ENCODE data around the gene RASGRF2. TPM values are rescaled to one million over a fixed set of nuclear protein-coding genes. Genes with fewer than 3 reads are reported as not detected.

RASGRF2 gene
- total and polyA plus RNA-seq, 11 donors: 3.6 to 16.6 (median 6.3) TPM

GRCh38 chr5:80916676-80917075 lies 43.5 kb upstream of the RASGRF2 start:
- Histone ChIP-seq H3K36me3 (no peaks in the 10 kb centered on the region), H3K27ac (peak overlapping the region in 1 of 12 donors; percentile 19), H3K27me3 (no peaks in the 10 kb centered on the region), H3K9me3 (peaks cover 0 to 9% (median 0%) of the 10 kb centered on the region in 12 donors), H3K4me3 (no peak overlapping the region), H3K4me1 (peaks cover 0 to 12% (median 0%) of the 10 kb centered on the region in 12 donors)
- no peak for TF ChIP-seq POLR2A (IDR thresholded peaks at IDR 0.05)
- no peak for TF ChIP-seq CTCF (IDR thresholded peaks at IDR 0.05)
- ATAC-seq: no peak
- intact Hi-C loops (cut with DNase I): no loop called here
- no peak for DNase-seq
- 71 to 88% (median 86%) methylated on average over 4 of the region's 4 CpGs for WGBS, 4 donors

GRCh38 chr5:80917631-80918030 lies 42.5 kb upstream of the RASGRF2 start:
- Histone ChIP-seq H3K4me1 (peaks cover 0 to 12% (median 0%) of the 10 kb centered on the region in 12 donors), H3K27me3 (no peaks in the 10 kb centered on the region), H3K27ac (no peak overlapping the region), H3K9me3 (peaks cover 0 to 1% (median 0%) of the 10 kb centered on the region in 12 donors), H3K36me3 (no peaks in the 10 kb centered on the region), H3K4me3 (no peak overlapping the region)
- TF ChIP-seq POLR2A (IDR thresholded peaks at IDR 0.05) (no peak), CTCF (IDR thresholded peaks at IDR 0.05) (no peak)
- intact Hi-C loops (cut with DNase I): no loop called here
- 83 to 88% (median 86%) methylated on average over 3 of the region's 3 CpGs for WGBS, 4 donors
- DNase-seq: no peak
- ATAC-seq: no peak

- ATAC-seq (no peak), DNase-seq (no peak)
- TF ChIP-seq CTCF (IDR thresholded peaks at IDR 0.05): no peak
- no peak for TF ChIP-seq POLR2A (IDR thresholded peaks at IDR 0.05)
- no peak overlapping the region for H3K4me3 ChIP-seq
- H3K27me3 ChIP-seq: no peaks in the 10 kb centered on the region
- H3K4me1 ChIP-seq: peaks cover 0 to 12% (median 0%) of the 10 kb centered on the region in 12 donors
- no peak overlapping the region for H3K27ac ChIP-seq
- intact Hi-C loops (cut with DNase I): no loop called here
- WGBS, 4 donors: 91 to 94% (median 93%) methylated on average over 6 of the region's 6 CpGs
- H3K9me3 ChIP-seq: no peaks in the 10 kb centered on the region
- H3K36me3 ChIP-seq: no peaks in the 10 kb centered on the region
Measured at GRCh38 chr5:80919678-80920196, 40.4 kb upstream of the RASGRF2 start.

GRCh38 chr5:80920333-80920732 lies 39.8 kb upstream of the RASGRF2 start:
- Histone ChIP-seq H3K36me3 (no peaks in the 10 kb centered on the region), H3K4me3 (no peak overlapping the region), H3K27ac (no peak overlapping the region), H3K27me3 (no peaks in the 10 kb centered on the region), H3K4me1 (peaks cover 0 to 12% (median 0%) of the 10 kb centered on the region in 12 donors), H3K9me3 (no peaks in the 10 kb centered on the region)
- no peak for ATAC-seq
- TF ChIP-seq CTCF (IDR thresholded peaks at IDR 0.05) (no peak), POLR2A (IDR thresholded peaks at IDR 0.05) (no peak)
- intact Hi-C loops (cut with DNase I): no loop called here
- DNase-seq: no peak
